ENCODE measurements around the gene CASP7. TPM values are rescaled to one million over a fixed set of nuclear protein-coding genes. Genes with fewer than 3 reads are reported as not detected.

CASP7 gene
- total RNA-seq, 4 donors from 2014 or later: 5.3 to 23.9 (median 8.9) TPM

- H3K9me3 ChIP-seq: peaks cover 0 to 17% (median 13%) of the 10 kb centered on the region in 3 donors
- TF ChIP-seq POLR2A (IDR thresholded peaks at IDR 0.05) (no peak), CTCF (IDR thresholded peaks at IDR 0.05 in 4 of 5, conservative IDR thresholded peaks at IDR 0.05 in 1 of 5) (no peak)
Observed at GRCh38 chr10:113691381-113691780, 11.7 kb downstream of the CASP7 start.

GRCh38 chr10:113692271-113692670 lies 12.6 kb downstream of the CASP7 start:
- H3K4me1 ChIP-seq: peaks cover 7 to 8% of the 10 kb centered on the region in 2 donors
- peaks cover 0 to 17% (median 10%) of the 10 kb centered on the region in 3 donors for H3K9me3 ChIP-seq
- H3K36me3 ChIP-seq: peaks cover 5 to 18% of the 10 kb centered on the region in 2 donors
- no peak for TF ChIP-seq CTCF (IDR thresholded peaks at IDR 0.05 in 4 of 5, conservative IDR thresholded peaks at IDR 0.05 in 1 of 5)
- TF ChIP-seq POLR2A (IDR thresholded peaks at IDR 0.05): no peak
- DNase-seq: no peak
- intact Hi-C loops (cut with DNase I; ENCODE audit: low total_unique reads) (no loop called here), in situ Hi-C loops (cut with MboI; ENCODE audit: low sequenced_read_pairs in 4 of 4) (no loop called here)
- H3K27ac ChIP-seq: no peak overlapping the region
- ATAC-seq: no peak
- no peak overlapping the region for H3K4me3 ChIP-seq
- no peaks in the 10 kb centered on the region for H3K27me3 ChIP-seq

More at GRCh38 chr10:113691381-113691780, 11.7 kb downstream of the CASP7 start:
- no peak for DNase-seq
- Histone ChIP-seq H3K27me3 (no peaks in the 10 kb centered on the region), H3K4me1 (peaks cover 7 to 8% of the 10 kb centered on the region in 2 donors), H3K36me3 (peaks cover 5 to 18% of the 10 kb centered on the region in 2 donors), H3K4me3 (no peak overlapping the region), H3K27ac (no peak overlapping the region)
- no peak for ATAC-seq
- in situ Hi-C loops (cut with MboI; ENCODE audit: low sequenced_read_pairs in 4 of 4): no loop called here
- intact Hi-C loops (cut with DNase I; ENCODE audit: low total_unique reads): no loop called here

- no peak overlapping the region for H3K4me3 ChIP-seq
- H3K36me3 ChIP-seq: peaks cover 5 to 26% of the 10 kb centered on the region in 2 donors
- ATAC-seq (no peak), DNase-seq (no peak)
- peaks cover 7 to 8% of the 10 kb centered on the region in 2 donors for H3K4me1 ChIP-seq
- in situ Hi-C loops (cut with MboI; ENCODE audit: low sequenced_read_pairs in 4 of 4) (no loop called here), intact Hi-C loops (cut with DNase I; ENCODE audit: low total_unique reads) (no loop called here)
- no peak for TF ChIP-seq CTCF (IDR thresholded peaks at IDR 0.05 in 4 of 5, conservative IDR thresholded peaks at IDR 0.05 in 1 of 5)
- no peak for TF ChIP-seq POLR2A (IDR thresholded peaks at IDR 0.05)
- H3K9me3 ChIP-seq: peaks cover 0 to 17% (median 10%) of the 10 kb centered on the region in 3 donors
- no peaks in the 10 kb centered on the region for H3K27me3 ChIP-seq
- no peak overlapping the region for H3K27ac ChIP-seq
Observed at GRCh38 chr10:113693348-113693747, 13.6 kb downstream of the CASP7 start.

GRCh38 chr10:113695691-113696090 lies 16.0 kb downstream of the CASP7 start:
- intact Hi-C loops (cut with DNase I; ENCODE audit: low total_unique reads) (no loop called here), in situ Hi-C loops (cut with MboI; ENCODE audit: low sequenced_read_pairs in 4 of 4) (no loop called here)
- Histone ChIP-seq H3K4me3 (no peak overlapping the region), H3K27ac (no peak overlapping the region), H3K9me3 (peaks cover 0 to 17% (median 10%) of the 10 kb centered on the region in 3 donors), H3K27me3 (no peaks in the 10 kb centered on the region), H3K4me1 (no peaks in the 10 kb centered on the region), H3K36me3 (peaks cover 5 to 42% of the 10 kb centered on the region in 2 donors)
- no peak for TF ChIP-seq POLR2A (IDR thresholded peaks at IDR 0.05)
- TF ChIP-seq CTCF (IDR thresholded peaks at IDR 0.05 in 4 of 5, conservative IDR thresholded peaks at IDR 0.05 in 1 of 5): no peak
- DNase-seq (no peak), ATAC-seq (no peak)

GRCh38 chr10:113697595-113697994 lies 17.9 kb downstream of the CASP7 start:
- in situ Hi-C loops (cut with MboI; ENCODE audit: low sequenced_read_pairs in 4 of 4) (no loop called here), intact Hi-C loops (cut with DNase I; ENCODE audit: low total_unique reads) (no loop called here)
- ATAC-seq: no peak
- H3K36me3 ChIP-seq: peaks cover 5 to 35% of the 10 kb centered on the region in 2 donors
- TF ChIP-seq CTCF (IDR thresholded peaks at IDR 0.05 in 4 of 5, conservative IDR thresholded peaks at IDR 0.05 in 1 of 5) (no peak), POLR2A (IDR thresholded peaks at IDR 0.05) (no peak)
- peaks cover 0 to 16% (median 10%) of the 10 kb centered on the region in 3 donors for H3K9me3 ChIP-seq
- no peak for DNase-seq
- no peak overlapping the region for H3K27ac ChIP-seq
- H3K27me3 ChIP-seq: no peaks in the 10 kb centered on the region
- H3K4me3 ChIP-seq: no peak overlapping the region
- no peaks in the 10 kb centered on the region for H3K4me1 ChIP-seq

Measured in gastrocnemius medialis (tissue), 4 donors.